Naive thymus-derived CD8-positive, alpha-beta T cell (primary cell): ENCODE measurements around the gene GRAP2. TPM values are rescaled to one million over a fixed set of nuclear protein-coding genes. Genes with fewer than 3 reads are reported as not detected.
"Not testable (repeated sequence)": the region's sequence is repeated elsewhere in the genome, so short reads cannot be mapped to it uniquely, and the experiment has no call there.

Experiments used
- ATAC-seq, 2 donors: fragments of 150-1000 bp; cut with Tn5 transposase in 1 of 2; sonication (Bioruptor Pico), chemical (Tn5 transposase) in 1 of 2; 1 replicate in 1 of 2; 2 replicates in 1 of 2; pipeline ENCODE4 v1.10.0; 2021; ENCODE audit warnings: mild to moderate bottlenecking in 2 of 2, moderate library complexity in 2 of 2
- POLR2A ChIA-PET: fragments of 350-600 bp; sonication (Branson Sonifier 250); formaldehyde crosslinking; loops from one replicate; lab custom pipeline; 2021; ENCODE audit warnings: antibody characterized with exemption; lab: Charles Lee
- DNase-seq, 10 donors: peaks; one replicate each; pipeline versions ENCODE4 v3.0.0 to v3.0.0-alpha.2; 2020 to 2022
- H3K27ac Mint-ChIP-seq, 10 donors: one replicate each; pipeline ENCODE4 v1.8.0; 2020 to 2022; ENCODE audit warnings: mild to moderate bottlenecking in 10 of 10, mixed read lengths in 10 of 10, moderate library complexity in 4 of 10, inconsistent platforms in 1 of 10
- H3K27me3 Mint-ChIP-seq, 5 donors: one replicate each; pipeline ENCODE4 v1.8.0; 2021 to 2022; ENCODE audit warnings: mixed read lengths in 5 of 5
- H3K36me3 Mint-ChIP-seq, 3 donors: one replicate each; pipeline ENCODE4 v1.8.0; 2020 to 2022; ENCODE audit warnings: mixed read lengths in 3 of 3, mild to moderate bottlenecking in 2 of 3, inconsistent platforms in 1 of 3
- H3K4me1 Mint-ChIP-seq, 4 donors: one replicate each; pipeline ENCODE4 v1.8.0; 2021 to 2022; ENCODE audit warnings: mixed read lengths in 4 of 4
- H3K4me3 Mint-ChIP-seq, 10 donors: one replicate each; pipeline ENCODE4 v1.8.0; 2020 to 2022; ENCODE audit warnings: mild to moderate bottlenecking in 10 of 10, mixed read lengths in 10 of 10, moderate library complexity in 6 of 10, inconsistent platforms in 1 of 10
- H3K9me3 Mint-ChIP-seq, 9 donors: one replicate each; pipeline ENCODE4 v1.8.0; 2020 to 2022; ENCODE audit warnings: mixed read lengths in 9 of 9, mild to moderate bottlenecking in 3 of 9, inconsistent platforms in 1 of 9, moderate library complexity in 1 of 9
- polyA plus RNA-seq, 3 donors: library from polyadenylated mRNA; unstranded; fragments of 300-500 nt; fragmentation: Illumina TruSeq; gene quantifications; one replicate each; pipeline ENCODE4 v1.2.3, GENCODE V29; 2021
- total RNA-seq, 8 experiments: library from RNA in 2 of 8; stranded (reverse) in 2 of 8; gene quantifications; one replicate each; pipeline ENCODE4 v1.2.3 and lab custom pipeline; 2021 to 2026

GRAP2 gene
- total and polyA plus RNA-seq, 5 experiments from 2014 or later = 88.3 to 202 (median 176) TPM

GRCh38 chr22:39904024-39904423, 3.1 kb downstream of the GRAP2 start:
- not testable (repeated sequence) for DNase-seq, H3K9me3 Mint-ChIP-seq, ATAC-seq, H3K27me3 Mint-ChIP-seq
- peaks cover 28 to 45% (median 37%) of the 10 kb centered on the region in 3 donors for H3K36me3 Mint-ChIP-seq
- H3K27ac Mint-ChIP-seq = peak overlapping the region in 8 of 10 donors; percentile 93 to 99 (median 96)
- H3K4me3 Mint-ChIP-seq = peak overlapping the region; percentile 79 to 99 (median 94)
- POLR2A ChIA-PET = interaction anchor here (0.7 to 16.5 kb wide), 11 partner anchors 12 to 369 kb away, joined by 3 to 408 read pairs (median 5); no protein-coding TSS in a partner anchor
- peaks cover 26 to 53% (median 42%) of the 10 kb centered on the region in 4 donors for H3K4me1 Mint-ChIP-seq

- Mint-ChIP-seq H3K27ac (peak overlapping the region in 8 of 10 donors; percentile 94 to 99 (median 96)), H3K9me3 (no peaks in the 10 kb centered on the region), H3K4me1 (peaks cover 29 to 58% (median 45%) of the 10 kb centered on the region in 4 donors), H3K27me3 (no peaks in the 10 kb centered on the region), H3K36me3 (peaks cover 28 to 51% (median 37%) of the 10 kb centered on the region in 3 donors), H3K4me3 (peak overlapping the region; percentile 79 to 99 (median 94))
- ATAC-seq (no peak), DNase-seq (no peak)
- POLR2A ChIA-PET = interaction anchor here (0.8 to 16.5 kb wide), 10 partner anchors 11 to 370 kb away, joined by 3 to 408 read pairs (median 14); no protein-coding TSS in a partner anchor
Measured at GRCh38 chr22:39904862-39905261, 4.0 kb downstream of the GRAP2 start.

- Mint-ChIP-seq H3K4me3 (peak overlapping the region; percentile 79 to 99 (median 94)), H3K27me3 (no peaks in the 10 kb centered on the region), H3K4me1 (peaks cover 32 to 58% (median 44%) of the 10 kb centered on the region in 4 donors), H3K27ac (peak overlapping the region in 8 of 10 donors; percentile 94 to 99 (median 96)), H3K36me3 (peaks cover 28 to 59% (median 41%) of the 10 kb centered on the region in 3 donors), H3K9me3 (no peaks in the 10 kb centered on the region)
- DNase-seq (no peak), ATAC-seq (no peak)
- POLR2A ChIA-PET = interaction anchor here (0.5 to 16.5 kb wide), 9 partner anchors 9 to 336 kb away, joined by 3 to 408 read pairs (median 21); no protein-coding TSS in a partner anchor
Measured at GRCh38 chr22:39905687-39906086, 4.8 kb downstream of the GRAP2 start.

GRCh38 chr22:39906207-39906606, 5.3 kb downstream of the GRAP2 start:
- peak in 1 of 2 donors; percentile 4 for ATAC-seq
- H3K4me1 Mint-ChIP-seq = peaks cover 35 to 61% (median 48%) of the 10 kb centered on the region in 4 donors
- H3K27ac Mint-ChIP-seq = peak overlapping the region in 8 of 10 donors; percentile 94 to 99 (median 96)
- H3K27me3 Mint-ChIP-seq = no peaks in the 10 kb centered on the region
- DNase-seq = no peak
- H3K4me3 Mint-ChIP-seq = peak overlapping the region; percentile 79 to 99 (median 94)
- H3K9me3 Mint-ChIP-seq = no peaks in the 10 kb centered on the region
- POLR2A ChIA-PET = interaction anchor here (1.1 to 16.5 kb wide), 8 partner anchors 9 to 138 kb away, joined by 4 to 408 read pairs (median 30); no protein-coding TSS in a partner anchor
- H3K36me3 Mint-ChIP-seq = peaks cover 28 to 63% (median 41%) of the 10 kb centered on the region in 3 donors

GRCh38 chr22:39907047-39907446, 6.2 kb downstream of the GRAP2 start:
- Mint-ChIP-seq H3K36me3 (peaks cover 21 to 68% (median 37%) of the 10 kb centered on the region in 3 donors), H3K27me3 (no peaks in the 10 kb centered on the region), H3K4me3 (peak overlapping the region; percentile 79 to 99 (median 94)), H3K4me1 (peaks cover 41 to 69% (median 56%) of the 10 kb centered on the region in 4 donors), H3K9me3 (no peaks in the 10 kb centered on the region), H3K27ac (peak overlapping the region in 8 of 10 donors; percentile 94 to 99 (median 96))
- DNase-seq (no peak), ATAC-seq (no peak)
- POLR2A ChIA-PET = interaction anchor here (1.0 to 16.5 kb wide), 7 partner anchors 9 to 43 kb away, joined by 3 to 408 read pairs (median 38); no protein-coding TSS in a partner anchor

GRCh38 chr22:39907605-39908097, 6.8 kb downstream of the GRAP2 start:
- DNase-seq (peak in 2 of 10 donors; percentile 23 to 52), ATAC-seq (peak; percentile 20 to 44)
- Mint-ChIP-seq H3K27ac (peak overlapping the region in 8 of 10 donors; percentile 94 to 99 (median 96)), H3K4me1 (peaks cover 45 to 75% (median 61%) of the 10 kb centered on the region in 4 donors), H3K36me3 (peaks cover 17 to 72% (median 34%) of the 10 kb centered on the region in 3 donors), H3K4me3 (peak overlapping the region; percentile 79 to 99 (median 94)), H3K9me3 (no peaks in the 10 kb centered on the region), H3K27me3 (no peaks in the 10 kb centered on the region)
- POLR2A ChIA-PET = interaction anchor here (0.6 to 16.5 kb wide), 8 partner anchors 8 to 49 kb away, joined by 3 to 408 read pairs (median 21); no protein-coding TSS in a partner anchor

GRCh38 chr22:39908136-39908535, 7.3 kb downstream of the GRAP2 start:
- DNase-seq = no peak
- Mint-ChIP-seq H3K36me3 (peaks cover 13 to 70% (median 29%) of the 10 kb centered on the region in 3 donors), H3K4me3 (peak overlapping the region; percentile 79 to 99 (median 94))

GRCh38 chr22:39908737-39909136, 7.9 kb downstream of the GRAP2 start:
- Mint-ChIP-seq H3K4me3 (peak overlapping the region; percentile 79 to 99 (median 94)), H3K4me1 (peaks cover 52 to 86% (median 70%) of the 10 kb centered on the region in 4 donors), H3K27me3 (no peaks in the 10 kb centered on the region), H3K36me3 (peaks cover 13 to 70% (median 24%) of the 10 kb centered on the region in 3 donors), H3K27ac (peak overlapping the region in 8 of 10 donors; percentile 94 to 99 (median 96)), H3K9me3 (no peaks in the 10 kb centered on the region)
- ATAC-seq = peak; percentile 18 to 49
- POLR2A ChIA-PET = interaction anchor here (0.8 to 16.5 kb wide), 14 partner anchors 7 to 135 kb away, joined by 3 to 408 read pairs (median 6); partner anchors contain the start of gene GRAP2
- DNase-seq = peak in 1 of 10 donors; percentile 27

More at GRCh38 chr22:39908136-39908535, 7.3 kb downstream of the GRAP2 start:
- no peaks in the 10 kb centered on the region for H3K27me3 Mint-ChIP-seq
- POLR2A ChIA-PET = interaction anchor here (0.6 to 16.5 kb wide), 8 partner anchors 8 to 48 kb away, joined by 4 to 408 read pairs (median 14); no protein-coding TSS in a partner anchor
- ATAC-seq = peak in 1 of 2 donors; percentile 8
- peaks cover 47 to 80% (median 64%) of the 10 kb centered on the region in 4 donors for H3K4me1 Mint-ChIP-seq
- peak overlapping the region in 8 of 10 donors; percentile 94 to 99 (median 96) for H3K27ac Mint-ChIP-seq
- H3K9me3 Mint-ChIP-seq = no peaks in the 10 kb centered on the region

GRCh38 chr22:39910876-39911613, 10.2 kb downstream of the GRAP2 start:
- Mint-ChIP-seq H3K9me3 (no peaks in the 10 kb centered on the region), H3K27ac (peak overlapping the region in 8 of 10 donors; percentile 94 to 99 (median 96)), H3K27me3 (no peaks in the 10 kb centered on the region), H3K36me3 (peaks cover 4 to 68% (median 4%) of the 10 kb centered on the region in 3 donors), H3K4me3 (peak overlapping the region; percentile 79 to 99 (median 94)), H3K4me1 (peaks cover 55 to 90% (median 85%) of the 10 kb centered on the region in 4 donors)
- peak in 1 of 2 donors; percentile 15 for ATAC-seq
- POLR2A ChIA-PET = interaction anchor here (0.6 to 16.5 kb wide), 8 partner anchors 14 to 1148 kb away, joined by 3 to 408 read pairs (median 4); no protein-coding TSS in a partner anchor
- no peak for DNase-seq

GRCh38 chr22:39913321-39913720, 12.4 kb downstream of the GRAP2 start:
- H3K36me3 Mint-ChIP-seq = peaks cover 4 to 74% (median 4%) of the 10 kb centered on the region in 3 donors
- peaks cover 60 to 98% (median 95%) of the 10 kb centered on the region in 4 donors for H3K4me1 Mint-ChIP-seq
- peak overlapping the region in 8 of 10 donors; percentile 94 to 99 (median 96) for H3K27ac Mint-ChIP-seq
- H3K27me3 Mint-ChIP-seq = no peaks in the 10 kb centered on the region
- ATAC-seq (no peak), DNase-seq (no peak)
- POLR2A ChIA-PET = interaction anchor here (0.6 to 16.5 kb wide), 7 partner anchors 7 to 40 kb away, joined by 3 to 408 read pairs (median 17); no protein-coding TSS in a partner anchor
- H3K9me3 Mint-ChIP-seq = no peaks in the 10 kb centered on the region
- H3K4me3 Mint-ChIP-seq = peak overlapping the region; percentile 79 to 99 (median 94)

GRCh38 chr22:39913886-39914285, 13.0 kb downstream of the GRAP2 start:
- no peak for DNase-seq
- H3K4me3 Mint-ChIP-seq = peak overlapping the region; percentile 79 to 99 (median 94)

More at GRCh38 chr22:39913886-39914285, 13.0 kb downstream of the GRAP2 start:
- Mint-ChIP-seq H3K27ac (peak overlapping the region in 8 of 10 donors; percentile 94 to 99 (median 96)), H3K27me3 (no peaks in the 10 kb centered on the region), H3K9me3 (no peaks in the 10 kb centered on the region), H3K4me1 (peaks cover 54 to 95% (median 94%) of the 10 kb centered on the region in 4 donors), H3K36me3 (peaks cover 4 to 72% (median 4%) of the 10 kb centered on the region in 3 donors)
- no peak for ATAC-seq
- POLR2A ChIA-PET = interaction anchor here (0.7 to 16.5 kb wide), 6 partner anchors 8 to 394 kb away, joined by 3 to 408 read pairs (median 62); no protein-coding TSS in a partner anchor
